ENCODE data around the gene CKAP5.
"Not testable (repeated sequence)": the region's sequence is repeated elsewhere in the genome, so short reads cannot be mapped to it uniquely, and the experiment has no call there.

CKAP5 gene

GRCh38 chr11:46850829-46851380 is 4.8 kb upstream of the CKAP5 start:
- DNase-seq: no peak

GRCh38 chr11:46849631-46850030 is 3.6 kb upstream of the CKAP5 start:
- DNase-seq: no peak

GRCh38 chr11:46846510-46846830 is 390 bp upstream of the CKAP5 start:
- no peak for DNase-seq

GRCh38 chr11:46845440-46845739 is 690 bp downstream of the CKAP5 start:
- no peak for DNase-seq

GRCh38 chr11:46840116-46840515 is 6.0 kb downstream of the CKAP5 start:
- DNase-seq: no peak

GRCh38 chr11:46838501-46838900 is 7.6 kb downstream of the CKAP5 start:
- no peak for DNase-seq

- DNase-seq: no peak
These were observed 8.2 kb downstream of the CKAP5 start for GRCh38 chr11:46837860-46838259.

DNA sequence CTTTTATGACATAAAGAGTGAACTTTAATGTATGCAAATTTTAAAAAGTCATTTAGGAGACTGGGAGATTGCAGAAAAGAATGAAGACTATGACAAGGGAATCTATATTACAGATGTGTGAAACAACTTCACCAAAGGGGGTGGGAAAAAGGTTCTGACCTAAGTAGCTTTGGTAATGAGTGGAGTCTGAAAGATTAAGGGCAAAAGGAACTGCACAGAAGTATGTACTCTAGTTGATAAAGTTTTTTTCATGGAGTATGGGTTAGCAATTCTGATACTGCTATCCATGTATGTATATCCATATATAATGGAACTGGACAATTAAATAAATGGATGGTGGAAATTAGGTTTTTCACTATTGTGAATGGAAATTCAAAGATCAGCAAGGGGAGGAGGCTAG is 9.2 kb downstream of the CKAP5 start:
- no peak for DNase-seq

DNA sequence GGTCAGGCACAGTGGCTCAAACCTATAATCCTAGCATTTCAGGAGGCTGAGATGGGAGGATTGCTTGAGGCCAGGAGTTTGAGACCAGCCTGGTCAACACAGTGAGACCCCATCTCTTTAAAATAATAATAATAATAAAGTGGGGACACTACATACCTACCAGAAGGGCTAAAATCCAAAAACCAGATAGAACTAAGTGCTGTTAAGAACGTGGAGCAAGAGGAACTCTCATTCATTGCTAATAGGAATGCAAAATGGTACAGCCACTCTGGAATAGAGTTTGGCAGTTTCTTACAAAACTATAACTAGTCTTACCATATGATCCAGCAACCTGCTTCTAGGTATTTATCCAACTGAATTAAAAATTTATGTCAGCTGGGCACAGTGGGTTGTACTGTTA is 9.6 kb downstream of the CKAP5 start:
- DNase-seq: no peak

DNA sequence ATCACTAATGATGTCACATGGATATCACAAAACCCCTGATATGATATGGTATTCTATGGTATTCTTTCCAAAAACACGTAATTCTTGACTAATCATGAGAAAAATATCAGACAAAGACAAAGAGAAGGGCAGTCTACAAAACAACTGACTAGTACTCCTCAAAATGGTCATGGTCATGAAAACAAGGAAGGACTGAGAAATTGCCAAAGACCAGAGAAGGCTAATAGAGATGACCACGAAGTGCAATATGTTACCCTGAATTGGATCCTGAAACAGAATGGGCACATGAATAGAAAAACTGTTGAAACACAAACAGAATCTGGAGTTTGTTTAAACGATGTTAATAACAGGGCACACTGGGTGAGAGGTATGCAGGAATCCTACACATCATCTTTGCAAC is 10.2 kb downstream of the CKAP5 start:
- peak in 1 of 2 donors; percentile 22 for DNase-seq

DNA sequence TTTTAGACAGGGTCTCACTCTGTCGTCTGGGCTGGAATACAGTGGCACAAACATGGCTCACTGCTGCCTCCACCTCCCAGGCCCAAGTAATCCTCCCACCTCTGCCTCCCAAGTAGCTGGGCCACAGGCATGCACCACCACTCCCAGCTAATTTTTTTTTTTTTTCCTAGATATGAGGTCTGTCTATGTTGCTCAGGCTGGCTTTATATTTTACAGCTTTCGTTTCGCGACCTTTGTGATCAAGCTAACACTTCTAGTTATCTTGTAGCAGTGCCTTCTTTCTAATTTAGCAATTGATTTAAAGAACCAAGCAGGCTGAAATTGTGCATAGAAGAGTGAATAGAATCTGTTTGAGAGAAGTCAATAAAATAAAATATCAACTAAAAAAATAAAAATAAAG is 11.3 kb downstream of the CKAP5 start:
- no peak for DNase-seq

- no peak for DNase-seq
These were observed 13.4 kb downstream of the CKAP5 start for GRCh38 chr11:46832511-46833214.

DNA sequence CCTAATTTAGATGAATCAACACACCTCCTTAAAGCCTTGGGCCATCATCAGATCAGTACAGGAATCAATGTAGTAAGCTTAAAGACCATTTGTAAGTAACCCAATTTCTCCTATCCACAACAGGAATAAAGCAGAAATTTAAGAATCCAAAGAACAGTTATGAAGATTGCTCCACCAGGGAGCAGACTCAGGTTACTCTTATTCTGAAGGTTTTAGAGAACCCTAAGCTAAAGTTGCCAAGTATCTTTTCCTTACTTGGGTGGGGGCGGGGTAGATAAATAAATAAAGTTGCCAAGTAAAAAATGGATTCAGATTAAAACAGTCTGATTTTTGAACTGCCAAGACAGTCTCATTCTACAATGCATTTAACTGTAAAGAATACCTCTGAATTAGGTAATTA is 18.1 kb downstream of the CKAP5 start:
- DNase-seq: no peak

GRCh38 chr11:46826310-46827044 is 19.6 kb downstream of the CKAP5 start:
- DNase-seq: peak; percentile 58 to 71

- peak; percentile 58 to 70 for DNase-seq
These were observed 37.2 kb downstream of the CKAP5 start for GRCh38 chr11:46808799-46809431.

- no peak for DNase-seq
These were observed 44.2 kb downstream of the CKAP5 start for GRCh38 chr11:46801694-46802470.

GRCh38 chr11:46800177-46800576 is 45.9 kb downstream of the CKAP5 start:
- no peak for DNase-seq

GRCh38 chr11:46799725-46800124 is 46.4 kb downstream of the CKAP5 start:
- not testable (repeated sequence) for DNase-seq

DNA sequence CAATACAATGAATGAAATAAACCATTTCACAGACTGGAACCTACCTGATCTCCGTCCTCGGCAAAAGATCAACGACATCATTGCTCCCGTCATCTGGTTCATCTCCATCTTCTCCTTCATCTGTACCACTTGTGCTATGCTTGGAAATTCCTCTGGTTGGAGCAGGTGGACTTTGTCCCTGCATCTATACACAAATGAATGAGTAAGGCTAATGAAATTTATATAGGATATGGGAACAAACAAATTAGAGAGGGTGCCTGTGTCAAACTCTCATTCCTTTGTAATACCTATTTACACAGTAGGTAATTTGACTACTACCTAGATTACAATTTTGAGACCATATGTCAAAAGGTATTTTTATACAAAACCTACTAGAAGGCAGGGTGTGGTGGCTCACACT is 67.7 kb downstream of the CKAP5 start:
- no peak for DNase-seq

DNA sequence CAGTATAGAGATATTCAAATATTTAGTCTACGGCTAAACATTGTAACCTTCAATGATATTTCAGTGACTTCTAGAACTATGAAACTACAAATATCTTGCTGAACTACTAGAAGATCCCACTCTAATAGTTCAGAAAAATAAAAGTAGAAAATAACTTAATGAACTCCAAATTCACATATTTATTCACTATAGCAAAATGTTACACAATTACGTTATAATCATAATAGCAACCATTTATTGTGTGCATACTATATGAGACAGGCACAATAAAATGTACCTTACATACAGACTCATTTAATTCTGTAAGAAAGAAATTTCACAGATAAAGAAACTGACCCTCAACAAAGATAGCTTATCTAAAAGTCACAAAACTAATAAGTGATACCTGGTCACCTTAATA is 69.2 kb downstream of the CKAP5 start:
- DNase-seq: no peak

DNA sequence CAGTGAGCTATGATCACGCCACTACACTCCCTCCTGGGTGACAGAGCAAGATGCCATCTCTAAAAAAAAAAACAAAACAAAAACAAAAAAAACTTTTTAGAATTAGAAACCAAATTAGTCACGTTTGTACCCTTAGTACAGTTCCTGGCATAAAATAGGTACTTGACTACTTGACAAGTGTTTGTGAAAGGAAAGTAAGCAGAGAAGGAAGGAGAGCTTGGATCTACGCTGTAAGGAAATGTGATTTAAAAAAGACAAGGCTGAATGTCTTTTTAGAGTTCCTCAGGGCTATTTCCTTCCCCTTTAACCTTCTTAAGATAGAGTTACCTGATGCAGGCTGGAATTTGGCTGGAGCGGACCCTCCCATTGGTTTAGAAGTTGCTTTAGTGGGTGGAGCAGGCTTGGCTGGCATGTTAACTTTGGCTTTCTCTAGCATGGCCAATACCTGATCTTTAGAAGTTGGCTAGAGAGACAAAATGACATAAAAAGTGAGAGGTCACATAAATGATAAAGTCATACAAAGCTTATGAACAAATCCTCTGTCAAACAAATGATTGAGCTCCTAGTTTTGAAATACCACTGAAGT is 76.4 kb downstream of the CKAP5 start:
- no peak for DNase-seq

- DNase-seq: no peak
These were observed 79.4 kb downstream of the CKAP5 start for GRCh38 chr11:46766656-46767055.

- DNase-seq: no peak
These were observed 83.8 kb downstream of the CKAP5 start for GRCh38 chr11:46762248-46762647.

Measured in inflammatory macrophage treated with lipopolysaccharide for 1 hour (primary cell).